PC-9 (cell line): ENCODE data around the gene UNC5B.

ENCODE experiments used
- EZH2 ChIP-seq: fragments of 200-600 bp; sonication (generic); IDR thresholded peaks from 2 replicates; pipeline ENCODE4 v1.8.0; 2017; ENCODE audit warnings: antibody characterized with exemption, low read depth
- TF ChIP-seq, protein P1 (sequence below): fragments of 200-600 bp; sonication (generic); conservative IDR thresholded peaks from 2 replicates; pipeline ENCODE4 v1.6.1; 2017; ENCODE audit warnings: mixed run types, antibody characterized with exemption, mild to moderate bottlenecking, moderate library complexity

- TF ChIP-seq, protein P1, sequence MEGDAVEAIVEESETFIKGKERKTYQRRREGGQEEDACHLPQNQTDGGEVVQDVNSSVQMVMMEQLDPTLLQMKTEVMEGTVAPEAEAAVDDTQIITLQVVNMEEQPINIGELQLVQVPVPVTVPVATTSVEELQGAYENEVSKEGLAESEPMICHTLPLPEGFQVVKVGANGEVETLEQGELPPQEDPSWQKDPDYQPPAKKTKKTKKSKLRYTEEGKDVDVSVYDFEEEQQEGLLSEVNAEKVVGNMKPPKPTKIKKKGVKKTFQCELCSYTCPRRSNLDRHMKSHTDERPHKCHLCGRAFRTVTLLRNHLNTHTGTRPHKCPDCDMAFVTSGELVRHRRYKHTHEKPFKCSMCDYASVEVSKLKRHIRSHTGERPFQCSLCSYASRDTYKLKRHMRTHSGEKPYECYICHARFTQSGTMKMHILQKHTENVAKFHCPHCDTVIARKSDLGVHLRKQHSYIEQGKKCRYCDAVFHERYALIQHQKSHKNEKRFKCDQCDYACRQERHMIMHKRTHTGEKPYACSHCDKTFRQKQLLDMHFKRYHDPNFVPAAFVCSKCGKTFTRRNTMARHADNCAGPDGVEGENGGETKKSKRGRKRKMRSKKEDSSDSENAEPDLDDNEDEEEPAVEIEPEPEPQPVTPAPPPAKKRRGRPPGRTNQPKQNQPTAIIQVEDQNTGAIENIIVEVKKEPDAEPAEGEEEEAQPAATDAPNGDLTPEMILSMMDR: no peak
- TF ChIP-seq EZH2: no peak
Measured at GRCh38 chr10:71244431-71245419, 32.4 kb downstream of the UNC5B start.
